Measurements from ENCODE around the gene BCKDHA. TPM values are rescaled to one million over a fixed set of nuclear protein-coding genes. Genes with fewer than 3 reads are reported as not detected.

Gene BCKDHA
- polyA plus RNA-seq, 1 donor from 2014 or later = 51.9 TPM

DNA sequence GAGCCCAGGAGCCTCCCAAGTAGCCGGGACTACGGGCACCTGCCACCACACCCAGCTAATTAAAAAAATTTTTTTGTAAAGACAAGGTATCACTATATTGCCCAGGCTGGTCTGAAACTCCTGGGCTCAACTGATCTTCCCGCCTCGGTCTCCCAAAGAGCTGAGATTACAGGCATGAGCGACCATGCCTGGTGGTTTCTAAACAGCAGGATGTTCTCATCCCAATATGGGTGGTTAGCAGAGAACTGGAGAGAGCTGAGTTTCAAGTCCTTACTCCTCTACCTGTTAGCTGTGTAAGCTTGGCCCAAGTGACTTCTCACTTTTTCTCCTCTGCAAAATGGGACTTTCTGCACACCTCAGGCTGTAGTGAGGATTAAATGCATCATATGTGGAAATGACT, 13.3 kb upstream of the BCKDHA start:
- H3K4me2 ChIP-seq (ENCODE audit: low read length) = no peak overlapping the region
- H3K9me3 ChIP-seq (ENCODE audit: low read length) = no peaks in the 10 kb centered on the region
- no peak overlapping the region for H3K9ac ChIP-seq (ENCODE audit: low read length)
- H3K79me2 ChIP-seq (replicated peaks; ENCODE audit: insufficient read depth, low read length) = no peaks in the 10 kb centered on the region
- H3K9me2 ChIP-seq (ENCODE audit: insufficient read depth, low read length) = no peaks in the 10 kb centered on the region
- no peak for TF ChIP-seq EP300 (conservative IDR thresholded peaks at IDR 0.05; ENCODE audit: poor library complexity, severe bottlenecking)
- TF ChIP-seq, protein P1, sequence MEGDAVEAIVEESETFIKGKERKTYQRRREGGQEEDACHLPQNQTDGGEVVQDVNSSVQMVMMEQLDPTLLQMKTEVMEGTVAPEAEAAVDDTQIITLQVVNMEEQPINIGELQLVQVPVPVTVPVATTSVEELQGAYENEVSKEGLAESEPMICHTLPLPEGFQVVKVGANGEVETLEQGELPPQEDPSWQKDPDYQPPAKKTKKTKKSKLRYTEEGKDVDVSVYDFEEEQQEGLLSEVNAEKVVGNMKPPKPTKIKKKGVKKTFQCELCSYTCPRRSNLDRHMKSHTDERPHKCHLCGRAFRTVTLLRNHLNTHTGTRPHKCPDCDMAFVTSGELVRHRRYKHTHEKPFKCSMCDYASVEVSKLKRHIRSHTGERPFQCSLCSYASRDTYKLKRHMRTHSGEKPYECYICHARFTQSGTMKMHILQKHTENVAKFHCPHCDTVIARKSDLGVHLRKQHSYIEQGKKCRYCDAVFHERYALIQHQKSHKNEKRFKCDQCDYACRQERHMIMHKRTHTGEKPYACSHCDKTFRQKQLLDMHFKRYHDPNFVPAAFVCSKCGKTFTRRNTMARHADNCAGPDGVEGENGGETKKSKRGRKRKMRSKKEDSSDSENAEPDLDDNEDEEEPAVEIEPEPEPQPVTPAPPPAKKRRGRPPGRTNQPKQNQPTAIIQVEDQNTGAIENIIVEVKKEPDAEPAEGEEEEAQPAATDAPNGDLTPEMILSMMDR (IDR thresholded peaks at IDR 0.05; ENCODE audit: poor library complexity, severe bottlenecking) = no peak
- TF ChIP-seq, protein P2, sequence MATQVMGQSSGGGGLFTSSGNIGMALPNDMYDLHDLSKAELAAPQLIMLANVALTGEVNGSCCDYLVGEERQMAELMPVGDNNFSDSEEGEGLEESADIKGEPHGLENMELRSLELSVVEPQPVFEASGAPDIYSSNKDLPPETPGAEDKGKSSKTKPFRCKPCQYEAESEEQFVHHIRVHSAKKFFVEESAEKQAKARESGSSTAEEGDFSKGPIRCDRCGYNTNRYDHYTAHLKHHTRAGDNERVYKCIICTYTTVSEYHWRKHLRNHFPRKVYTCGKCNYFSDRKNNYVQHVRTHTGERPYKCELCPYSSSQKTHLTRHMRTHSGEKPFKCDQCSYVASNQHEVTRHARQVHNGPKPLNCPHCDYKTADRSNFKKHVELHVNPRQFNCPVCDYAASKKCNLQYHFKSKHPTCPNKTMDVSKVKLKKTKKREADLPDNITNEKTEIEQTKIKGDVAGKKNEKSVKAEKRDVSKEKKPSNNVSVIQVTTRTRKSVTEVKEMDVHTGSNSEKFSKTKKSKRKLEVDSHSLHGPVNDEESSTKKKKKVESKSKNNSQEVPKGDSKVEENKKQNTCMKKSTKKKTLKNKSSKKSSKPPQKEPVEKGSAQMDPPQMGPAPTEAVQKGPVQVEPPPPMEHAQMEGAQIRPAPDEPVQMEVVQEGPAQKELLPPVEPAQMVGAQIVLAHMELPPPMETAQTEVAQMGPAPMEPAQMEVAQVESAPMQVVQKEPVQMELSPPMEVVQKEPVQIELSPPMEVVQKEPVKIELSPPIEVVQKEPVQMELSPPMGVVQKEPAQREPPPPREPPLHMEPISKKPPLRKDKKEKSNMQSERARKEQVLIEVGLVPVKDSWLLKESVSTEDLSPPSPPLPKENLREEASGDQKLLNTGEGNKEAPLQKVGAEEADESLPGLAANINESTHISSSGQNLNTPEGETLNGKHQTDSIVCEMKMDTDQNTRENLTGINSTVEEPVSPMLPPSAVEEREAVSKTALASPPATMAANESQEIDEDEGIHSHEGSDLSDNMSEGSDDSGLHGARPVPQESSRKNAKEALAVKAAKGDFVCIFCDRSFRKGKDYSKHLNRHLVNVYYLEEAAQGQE (IDR thresholded peaks at IDR 0.05; ENCODE audit: borderline replicate concordance) = no peak
- TF ChIP-seq SMC3 (conservative IDR thresholded peaks at IDR 0.05; ENCODE audit: poor library complexity) = no peak
- TF ChIP-seq MXI1 (conservative IDR thresholded peaks at IDR 0.05; ENCODE audit: poor library complexity, severe bottlenecking) = no peak
- no peak for TF ChIP-seq RAD21 (conservative IDR thresholded peaks at IDR 0.05)
- TF ChIP-seq EZH2 (IDR thresholded peaks at IDR 0.05; ENCODE audit: borderline replicate concordance, insufficient read depth, low read length, poor library complexity, severe bottlenecking) = no peak
- TF ChIP-seq TAF1 (IDR thresholded peaks at IDR 0.05; ENCODE audit: low read depth) = no peak
- TF ChIP-seq POLR2AphosphoS5 (IDR thresholded peaks at IDR 0.05) = no peak
- H3K27me3 ChIP-seq (ENCODE audit: insufficient read depth, low read depth, low read length) = no peaks in the 10 kb centered on the region
- H3K36me3 ChIP-seq (ENCODE audit: insufficient read depth, low read length) = no peaks in the 10 kb centered on the region
- no peak overlapping the region for H3K27ac ChIP-seq (ENCODE audit: low read length)
- H3F3A ChIP-seq (ENCODE audit: insufficient read depth, low read length, poor library complexity, severe bottlenecking) = no peaks in the 10 kb centered on the region
- H4K20me1 ChIP-seq (ENCODE audit: insufficient read depth) = no peaks in the 10 kb centered on the region
- H2AFZ ChIP-seq (ENCODE audit: low read depth, low read length) = no peak overlapping the region
- H3K4me3 ChIP-seq (ENCODE audit: low read length) = no peak overlapping the region

DNA sequence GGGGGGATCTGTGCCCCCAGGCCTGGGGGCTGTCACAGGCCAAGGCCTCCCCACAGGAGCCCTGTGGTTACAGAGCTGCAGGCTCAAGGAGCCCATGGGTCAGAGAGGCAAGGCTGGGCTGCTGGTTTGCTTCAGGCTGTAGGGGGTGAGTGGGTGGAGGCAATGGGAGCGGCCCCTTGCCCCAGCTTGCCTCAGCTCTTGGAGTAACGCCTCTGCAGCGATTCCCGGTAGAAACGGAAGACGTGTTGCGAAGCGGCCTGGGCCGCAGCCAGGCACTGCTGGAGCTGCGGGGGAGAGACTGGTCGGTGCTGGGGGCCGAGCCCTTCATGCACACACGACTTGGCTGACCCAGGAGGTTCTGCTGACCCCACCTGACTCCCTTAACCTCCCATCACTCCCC, 11.2 kb upstream of the BCKDHA start:
- Histone ChIP-seq H3K27me3 (ENCODE audit: insufficient read depth, low read depth, low read length) (no peaks in the 10 kb centered on the region), H3K36me3 (ENCODE audit: insufficient read depth, low read length) (no peaks in the 10 kb centered on the region), H2AFZ (ENCODE audit: low read depth, low read length) (no peak overlapping the region), H4K20me1 (ENCODE audit: insufficient read depth) (no peaks in the 10 kb centered on the region), H3K4me2 (ENCODE audit: low read length) (no peak overlapping the region), H3K27ac (ENCODE audit: low read length) (no peak overlapping the region), H3K79me2 (replicated peaks; ENCODE audit: insufficient read depth, low read length) (no peaks in the 10 kb centered on the region), H3K4me3 (ENCODE audit: low read length) (no peak overlapping the region), H3K9me2 (ENCODE audit: insufficient read depth, low read length) (no peaks in the 10 kb centered on the region), H3K9ac (ENCODE audit: low read length) (no peak overlapping the region), H3F3A (ENCODE audit: insufficient read depth, low read length, poor library complexity, severe bottlenecking) (no peaks in the 10 kb centered on the region), H3K9me3 (ENCODE audit: low read length) (no peaks in the 10 kb centered on the region)
- no peak for TF ChIP-seq SMC3 (conservative IDR thresholded peaks at IDR 0.05; ENCODE audit: poor library complexity)
- TF ChIP-seq MXI1 (conservative IDR thresholded peaks at IDR 0.05; ENCODE audit: poor library complexity, severe bottlenecking) = no peak
- TF ChIP-seq POLR2AphosphoS5 (IDR thresholded peaks at IDR 0.05) = no peak
- TF ChIP-seq EZH2 (IDR thresholded peaks at IDR 0.05; ENCODE audit: borderline replicate concordance, insufficient read depth, low read length, poor library complexity, severe bottlenecking) = no peak
- TF ChIP-seq, protein P2 (IDR thresholded peaks at IDR 0.05; ENCODE audit: borderline replicate concordance) = no peak
- TF ChIP-seq RAD21 (conservative IDR thresholded peaks at IDR 0.05) = no peak
- TF ChIP-seq TAF1 (IDR thresholded peaks at IDR 0.05; ENCODE audit: low read depth) = no peak
- TF ChIP-seq, protein P1 (IDR thresholded peaks at IDR 0.05; ENCODE audit: poor library complexity, severe bottlenecking) = no peak
- TF ChIP-seq EP300 (conservative IDR thresholded peaks at IDR 0.05; ENCODE audit: poor library complexity, severe bottlenecking) = no peak

All from neural cell (in vitro differentiated cells).